HG03025 (cell line): ENCODE data around the gene SRPK2.

Experiments
- ATAC-seq: cut with Tn5 transposase; IDR thresholded peaks from one replicate; pipeline ENCODE4 v1.9.1; 2021; ENCODE audit warnings: mild to moderate bottlenecking, moderate library complexity; ENCODE audit not compliant: unreplicated experiment, low FRiP score

The SRPK2 gene

DNA sequence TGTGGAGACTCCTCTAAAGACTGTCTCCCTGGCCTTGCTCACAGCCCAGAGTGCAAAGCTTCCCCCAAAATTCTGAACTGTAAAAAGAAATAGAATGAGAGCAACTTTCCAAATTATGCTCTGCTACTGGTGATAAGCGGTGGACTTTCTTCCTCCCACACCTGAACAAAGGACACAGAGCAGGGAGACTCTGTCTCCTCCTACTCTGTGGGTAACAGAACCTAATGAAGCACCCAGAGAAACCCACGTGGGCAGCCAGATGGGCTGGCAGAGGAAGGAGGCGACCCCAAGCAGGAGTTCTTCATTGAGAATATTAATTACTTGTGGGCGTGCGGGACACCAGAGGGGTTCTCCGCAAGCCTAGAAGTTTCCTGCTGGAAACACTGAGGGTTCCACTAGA lies 235.2 kb downstream of the SRPK2 start:
- ATAC-seq, result no peak

GRCh38 chr7:105151152-105151551 lies 237.6 kb downstream of the SRPK2 start:
- ATAC-seq, result no peak

DNA sequence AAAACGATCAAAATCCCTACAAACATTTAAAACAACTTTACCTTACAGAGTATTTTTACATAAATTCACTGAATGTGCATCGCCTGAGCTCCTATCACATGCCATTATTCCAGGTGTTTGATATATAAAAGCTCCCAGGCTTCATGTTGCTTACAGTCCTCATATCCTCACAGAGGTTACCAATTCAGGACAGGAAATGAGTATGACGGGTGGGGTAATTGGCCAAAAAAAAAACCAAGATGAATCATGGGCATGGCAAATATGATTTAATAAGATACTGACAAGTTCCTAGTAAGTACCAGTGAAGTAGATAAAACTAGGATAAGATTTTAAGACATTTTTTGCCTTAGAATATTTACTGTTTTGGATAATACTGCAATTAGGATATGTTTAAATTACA lies 238.9 kb downstream of the SRPK2 start:
- no peak for ATAC-seq

DNA sequence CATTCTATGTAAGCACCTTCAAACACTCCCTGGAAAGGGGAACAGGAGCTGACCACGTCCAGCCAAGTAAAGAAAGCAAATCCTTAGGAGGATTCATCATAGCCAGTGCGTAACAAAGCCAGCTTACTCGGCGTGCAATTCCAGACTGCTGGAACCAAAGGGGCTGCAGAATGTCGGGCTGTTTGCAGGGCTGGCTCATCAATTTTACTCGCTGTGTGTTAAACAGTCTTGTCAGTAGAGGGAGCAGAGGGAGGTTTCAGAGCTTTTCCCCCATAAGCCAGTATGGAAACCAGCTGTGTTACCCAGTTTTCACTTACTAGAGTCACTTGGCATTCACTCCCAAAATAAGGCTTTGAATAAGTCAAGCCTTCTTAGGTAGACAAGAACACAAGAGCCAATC lies 247.7 kb downstream of the SRPK2 start:
- ATAC-seq, result no peak

DNA sequence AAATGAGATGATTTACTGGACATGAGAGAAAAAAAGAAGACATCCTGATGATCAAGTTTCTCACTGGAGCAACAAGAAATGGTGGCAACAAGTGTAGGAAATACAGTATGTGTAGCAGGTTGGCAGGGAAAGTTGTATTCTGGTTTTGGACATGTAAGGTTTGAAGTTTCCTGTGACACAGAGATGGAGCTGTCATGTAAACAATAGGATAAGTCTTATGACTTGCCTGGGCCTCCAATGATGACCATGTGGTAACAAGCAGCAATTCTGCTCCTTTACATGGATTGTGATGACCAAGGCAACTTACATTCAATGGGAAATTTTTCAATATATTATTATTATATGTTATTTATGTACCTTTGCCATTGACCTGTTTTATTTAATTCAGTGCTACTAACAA lies 249.3 kb downstream of the SRPK2 start:
- ATAC-seq, result no peak

- no peak for ATAC-seq
Measured at GRCh38 chr7:105137898-105138297, 250.8 kb downstream of the SRPK2 start.

DNA sequence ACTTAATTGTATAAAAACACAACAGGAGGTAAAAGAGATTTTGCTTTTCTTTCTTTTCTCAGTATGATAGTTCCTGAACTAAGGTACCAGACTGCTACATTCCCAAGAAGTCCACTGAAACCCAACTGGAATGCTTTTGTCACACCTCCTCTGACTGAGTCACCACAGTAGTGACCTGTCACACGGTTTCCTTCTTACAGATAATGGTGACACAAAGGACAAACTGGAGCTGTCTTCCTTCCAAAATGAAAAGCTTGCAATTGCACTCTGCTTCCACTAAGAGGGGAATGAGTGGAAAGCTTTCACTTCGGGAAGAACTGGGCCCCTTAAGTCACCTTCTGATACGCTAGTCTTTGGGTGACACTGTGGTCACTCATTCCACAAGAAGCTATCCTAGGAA lies 252.5 kb downstream of the SRPK2 start:
- no peak for ATAC-seq

DNA sequence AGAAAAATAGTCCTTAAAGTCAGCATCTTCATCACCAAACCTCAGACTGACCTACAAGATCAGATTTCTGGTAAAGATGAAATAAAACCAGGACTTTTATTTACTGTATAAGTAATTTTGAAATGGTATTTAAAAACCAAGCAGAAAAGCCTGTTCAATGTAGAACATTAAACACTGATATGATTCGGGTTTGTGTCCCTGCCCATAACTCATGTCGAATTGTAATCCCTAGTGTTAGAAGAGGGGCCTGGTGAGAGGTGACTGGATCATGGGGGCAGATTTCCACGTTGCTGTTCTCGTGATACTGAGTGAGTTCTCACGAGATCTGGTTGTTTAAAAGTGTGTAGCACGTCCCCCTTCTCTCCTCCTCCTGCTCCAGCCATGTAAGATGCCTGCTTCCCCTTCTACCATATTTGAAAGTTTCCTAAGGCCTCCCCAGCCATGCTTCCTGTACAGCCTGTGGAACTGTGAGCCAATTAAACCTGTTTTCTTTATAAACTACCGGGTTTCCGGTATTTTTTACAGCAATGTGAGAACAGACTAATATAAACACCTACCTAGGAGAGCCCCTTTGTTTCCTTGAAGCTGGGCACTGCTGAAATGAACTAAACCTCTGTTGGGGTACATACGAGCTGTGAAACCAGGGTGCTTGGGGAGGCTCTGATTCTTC lies 254.6 kb downstream of the SRPK2 start:
- ATAC-seq, result no peak

DNA sequence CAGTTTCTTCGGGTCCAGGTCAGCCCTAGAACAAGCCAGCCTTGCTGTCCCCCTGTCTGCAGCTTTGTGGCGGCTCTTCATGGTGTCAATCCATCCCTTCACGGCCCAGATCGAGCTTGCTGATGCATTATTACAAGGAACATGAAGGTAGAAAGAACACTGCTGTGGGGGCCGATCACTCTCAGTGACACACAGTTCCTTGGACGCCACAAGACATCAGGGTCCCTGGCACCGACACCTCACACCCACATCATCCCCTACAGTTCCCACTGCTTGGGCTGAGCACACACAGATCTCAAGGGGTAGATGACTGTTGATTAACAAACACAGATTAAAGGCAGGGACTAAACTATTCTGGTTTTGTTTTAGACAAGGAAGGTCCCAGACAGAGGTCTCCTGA lies 255.4 kb downstream of the SRPK2 start:
- no peak for ATAC-seq

DNA sequence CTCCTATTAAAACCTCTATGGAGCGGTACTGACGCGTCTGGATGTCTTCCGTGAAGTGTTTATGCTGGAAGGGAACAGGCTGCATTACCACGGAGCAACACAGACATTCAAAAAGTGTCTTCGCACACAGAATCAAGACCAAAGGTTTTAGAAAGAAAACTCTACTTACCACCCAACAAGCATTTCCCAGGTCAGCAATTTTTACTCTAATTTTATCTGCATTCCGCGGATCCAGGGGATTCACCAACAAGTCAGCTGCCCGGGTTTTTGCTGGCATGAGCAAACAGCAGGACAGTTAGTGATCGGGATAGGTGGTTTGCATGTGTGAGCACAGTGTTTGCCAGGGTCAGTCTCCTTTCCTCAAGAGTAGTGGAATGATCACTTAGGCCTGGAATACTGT lies 255.9 kb downstream of the SRPK2 start:
- ATAC-seq, result no peak

GRCh38 chr7:105132335-105132734 lies 256.4 kb downstream of the SRPK2 start:
- ATAC-seq, result no peak

DNA sequence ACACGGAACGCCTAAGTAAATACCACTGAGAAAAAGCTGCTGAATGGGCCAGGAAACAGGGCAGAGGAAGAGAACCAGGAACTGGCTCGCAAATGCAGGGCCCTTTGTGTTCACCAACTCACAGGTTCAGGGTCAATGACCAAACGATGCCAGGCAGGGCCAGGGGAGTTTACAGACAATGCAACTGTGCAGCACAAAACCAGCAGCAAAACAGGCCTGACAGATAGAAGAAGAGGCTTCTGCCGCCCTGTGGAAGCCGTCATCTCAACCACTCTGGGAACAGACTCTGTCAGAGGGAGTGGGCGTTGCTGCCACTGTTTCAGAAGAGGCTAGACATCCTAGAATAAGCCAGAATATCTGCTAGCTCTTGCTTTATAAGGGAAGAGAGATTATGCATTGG lies 256.8 kb downstream of the SRPK2 start:
- no peak for ATAC-seq

DNA sequence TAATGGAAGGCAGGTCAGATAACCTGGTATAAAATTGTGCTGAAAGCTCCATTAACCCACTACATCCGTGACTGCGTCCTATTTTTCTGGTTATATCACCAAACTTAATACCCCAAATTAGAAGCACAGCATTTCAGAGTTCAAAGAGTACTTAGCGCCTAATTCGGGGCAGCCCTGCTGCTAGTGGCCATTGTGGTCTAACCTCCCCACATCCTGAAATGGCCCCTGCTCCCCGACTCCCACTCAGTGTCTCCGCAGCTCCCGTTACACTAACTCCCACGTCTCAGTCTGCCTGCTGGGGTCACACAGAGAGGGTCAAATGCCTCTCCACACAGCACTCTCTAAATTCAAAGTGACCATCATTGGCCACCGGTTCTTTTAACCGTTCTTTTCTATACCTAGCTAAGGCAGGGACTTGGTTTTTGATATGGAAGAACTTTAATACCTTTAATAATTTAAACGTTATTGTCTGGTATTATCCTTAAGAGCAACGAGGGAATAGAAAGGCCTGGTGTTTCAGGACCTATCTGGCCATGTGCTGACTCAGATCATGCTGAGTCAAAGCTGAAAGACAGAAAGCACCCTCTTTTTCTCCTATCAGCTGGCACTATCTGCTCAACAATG lies 257.6 kb downstream of the SRPK2 start:
- no peak for ATAC-seq

GRCh38 chr7:105130580-105130979 lies 258.1 kb downstream of the SRPK2 start:
- no peak for ATAC-seq

DNA sequence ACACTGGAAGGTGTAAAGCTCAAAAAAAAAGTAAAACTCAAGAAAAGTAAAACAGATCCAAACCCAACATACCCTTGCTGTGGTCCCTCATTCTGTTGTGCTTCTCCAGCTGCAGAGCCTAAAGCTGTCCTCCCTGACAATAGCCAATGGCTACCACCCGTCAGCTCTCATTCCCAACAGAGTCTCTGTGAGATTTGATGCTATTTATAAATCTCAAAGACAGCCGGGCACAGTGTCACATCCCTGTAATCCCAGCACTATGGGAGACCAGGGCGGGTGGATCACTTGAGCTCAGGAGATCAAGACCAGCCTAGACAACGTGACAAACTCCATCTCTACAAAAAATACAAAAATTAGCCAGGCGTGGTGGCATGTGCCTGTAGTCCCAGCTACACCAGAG lies 258.7 kb downstream of the SRPK2 start:
- no peak for ATAC-seq

DNA sequence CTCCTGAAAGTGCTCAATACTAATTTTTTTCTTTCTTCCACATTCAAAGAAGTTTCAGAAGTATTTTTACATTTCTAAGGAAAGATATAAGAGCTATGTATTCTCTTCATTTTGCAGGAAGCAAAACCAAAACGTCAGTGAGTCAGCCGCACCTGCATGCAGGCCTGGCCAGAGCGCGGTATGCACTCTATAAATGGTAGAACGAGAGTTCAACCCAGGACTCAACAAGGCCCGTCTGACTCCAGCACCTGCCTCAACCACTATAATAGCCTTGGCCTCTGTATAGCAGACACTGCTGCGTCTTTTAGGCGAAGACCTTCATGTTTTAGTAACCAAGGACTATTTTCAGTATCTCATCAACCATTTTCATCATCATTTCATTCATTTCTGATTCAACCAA lies 261.5 kb downstream of the SRPK2 start:
- no peak for ATAC-seq

- ATAC-seq, result no peak
Measured at GRCh38 chr7:105126436-105126975, 262.2 kb downstream of the SRPK2 start.

DNA sequence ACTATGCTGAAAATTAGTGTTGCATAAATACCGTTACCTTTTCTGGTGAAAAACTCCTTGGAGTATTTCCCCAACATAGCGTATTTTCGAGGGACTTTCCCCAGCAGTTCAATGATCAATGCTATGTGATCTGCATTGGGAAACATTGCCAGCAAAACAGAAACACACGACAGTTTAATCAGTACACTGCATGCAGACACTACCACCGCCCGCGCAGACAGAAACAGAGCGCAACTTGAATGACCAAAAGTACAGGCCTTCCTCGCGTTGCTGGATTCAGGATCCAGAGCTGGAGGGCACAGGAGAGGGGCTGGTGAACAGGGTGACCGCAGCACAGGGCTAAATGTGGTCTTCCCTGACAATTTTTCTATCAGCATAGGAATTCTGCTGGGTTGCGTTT lies 263.0 kb downstream of the SRPK2 start:
- ATAC-seq, result no peak

DNA sequence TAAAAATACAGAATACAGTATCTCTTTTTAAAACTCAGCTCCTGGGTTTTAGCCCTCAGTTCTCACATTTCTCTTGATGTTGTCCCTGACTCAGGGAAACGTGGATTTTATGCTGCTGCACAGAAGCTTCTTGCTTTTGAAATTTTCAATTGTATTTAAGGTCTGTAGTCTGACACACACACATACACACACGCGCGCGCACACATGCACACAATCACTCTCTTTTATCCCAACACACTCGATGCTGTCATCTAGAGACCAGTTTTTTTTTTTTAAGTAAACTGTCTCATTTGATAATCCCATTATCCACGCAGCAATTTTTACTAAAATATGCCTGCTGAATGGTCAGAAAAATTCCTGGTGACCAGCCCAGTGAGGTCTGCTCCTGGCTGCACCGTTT lies 266.1 kb downstream of the SRPK2 start:
- no peak for ATAC-seq

GRCh38 chr7:105118612-105119600 lies 269.8 kb downstream of the SRPK2 start:
- ATAC-seq, result no peak
